Ectodermal cell (in vitro differentiated cells): ENCODE measurements around the gene NRARP.
"Not testable (repeated sequence)": the region's sequence is repeated elsewhere in the genome, so short reads cannot be mapped to it uniquely, and the experiment has no call there.

Source experiments
- H3K27ac ChIP-seq: 2 replicates; pipeline ENCODE4 v1.7.0; 2013; ENCODE audit warnings: mild to moderate bottlenecking, low read depth, low read length; ENCODE audit not compliant: insufficient read depth, poor library complexity, severe bottlenecking
- H3K27me3 ChIP-seq: 2 replicates; pipeline ENCODE4 v1.7.0; 2013; ENCODE audit warnings: mild to moderate bottlenecking, low read length; ENCODE audit not compliant: insufficient read depth, control insufficient read depth, poor library complexity, severe bottlenecking
- H3K36me3 ChIP-seq: one replicate; pipeline ENCODE4 v1.7.0; 2013; ENCODE audit warnings: low read length; ENCODE audit not compliant: control insufficient read depth, insufficient read depth
- H3K4me1 ChIP-seq: one replicate; pipeline ENCODE4 v1.7.0; 2013; ENCODE audit warnings: low read length; ENCODE audit not compliant: control insufficient read depth, insufficient read depth
- H3K4me3 ChIP-seq: 2 replicates; pipeline ENCODE4 v1.7.0; 2013; ENCODE audit warnings: low read depth, low read length, control low read depth; ENCODE audit not compliant: insufficient read depth
- H3K9me3 ChIP-seq: 2 replicates; pipeline ENCODE4 v1.7.0; 2013; ENCODE audit warnings: mild to moderate bottlenecking, low read length, moderate library complexity; ENCODE audit not compliant: control insufficient read depth
- WGBS, 2 experiments: methylation state at CpG; one replicate each; pipeline ENCODE4 v1.1.7; 2013; ENCODE audit warnings: missing lambda C conversion rate in 2 of 2; 5-methylcytosine and 5-hydroxymethylcytosine counted together

The NRARP gene

GRCh38 chr9:137336735-137337134 lies 34.7 kb upstream of the NRARP start:
- WGBS, 2 experiments = 90% methylated on average over 2 of the region's 2 CpGs; no CpG with 5 or more reads in 1 of the 2 experiments
- no peak overlapping the region for H3K4me3 ChIP-seq
- no peaks in the 10 kb centered on the region for H3K27me3 ChIP-seq

DNA sequence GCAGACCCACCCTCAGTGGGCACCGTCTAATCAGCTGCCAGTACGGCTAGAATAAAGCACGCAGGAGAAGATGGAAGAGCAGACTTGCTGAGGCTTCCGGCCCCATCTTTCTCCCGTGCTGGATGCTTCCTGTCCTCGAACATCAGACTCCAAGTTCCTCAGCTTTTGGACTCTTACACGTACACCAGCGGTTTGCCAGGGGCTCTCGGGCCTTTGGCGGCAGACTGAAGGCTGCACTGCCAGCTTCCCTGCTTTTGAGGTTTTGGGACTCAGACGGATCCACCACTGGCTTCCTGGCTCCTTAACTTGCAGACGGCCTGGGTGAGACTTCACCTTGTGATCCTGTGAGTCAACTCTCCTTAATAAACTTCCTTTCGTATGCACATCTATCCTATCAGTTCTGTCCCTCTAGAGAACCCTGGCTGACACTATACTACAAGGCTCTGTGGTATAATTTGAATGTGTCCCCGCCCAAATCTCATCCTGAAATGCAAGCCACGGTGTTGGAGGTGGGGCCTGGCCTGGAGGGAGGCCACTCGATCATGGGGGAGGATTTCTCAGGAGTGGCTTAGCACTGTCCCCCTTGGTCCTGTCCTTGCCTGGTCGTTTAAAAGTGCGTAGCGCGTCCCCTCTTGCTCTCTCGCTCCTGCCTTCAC lies 31.1 kb upstream of the NRARP start:
- H3K4me1 ChIP-seq = no peaks in the 10 kb centered on the region
- H3K9me3 ChIP-seq = no peaks in the 10 kb centered on the region
- 80 to 82% methylated on average over 21 of the region's 21 CpGs for WGBS, 2 experiments
- H3K4me3 ChIP-seq = no peak overlapping the region
- no peak overlapping the region for H3K27ac ChIP-seq
- H3K36me3 ChIP-seq = no peaks in the 10 kb centered on the region
- H3K27me3 ChIP-seq = no peaks in the 10 kb centered on the region

More at GRCh38 chr9:137336735-137337134, 34.7 kb upstream of the NRARP start:
- H3K4me1 ChIP-seq = no peaks in the 10 kb centered on the region
- H3K9me3 ChIP-seq = no peaks in the 10 kb centered on the region
- H3K27ac ChIP-seq = no peak overlapping the region
- no peaks in the 10 kb centered on the region for H3K36me3 ChIP-seq

GRCh38 chr9:137331929-137332328 lies 29.9 kb upstream of the NRARP start:
- Histone ChIP-seq H3K27ac (no peak overlapping the region), H3K9me3 (no peaks in the 10 kb centered on the region), H3K4me1 (no peaks in the 10 kb centered on the region), H3K4me3 (no peak overlapping the region), H3K36me3 (no peaks in the 10 kb centered on the region), H3K27me3 (no peaks in the 10 kb centered on the region)
- WGBS, 2 experiments = 91 to 93% methylated on average over 9 of the region's 9 CpGs

DNA sequence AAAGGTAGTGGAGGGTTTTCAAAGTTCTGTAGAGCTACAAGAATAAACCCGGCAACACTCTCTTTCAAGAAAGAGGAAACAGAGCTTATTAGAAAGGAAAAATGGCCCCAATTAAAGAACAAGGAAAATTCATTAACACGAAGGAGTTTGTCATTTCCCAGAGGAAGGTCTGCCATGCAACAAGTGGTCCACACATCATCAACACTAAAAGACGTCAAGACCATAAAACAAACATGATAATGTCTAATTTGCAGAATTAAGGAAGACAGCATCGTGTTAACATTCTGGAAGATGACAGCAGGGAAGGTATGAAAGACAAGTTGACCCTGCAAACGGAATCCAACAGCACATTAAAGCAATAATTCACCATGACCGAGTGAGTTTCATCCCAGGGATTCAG lies 28.6 kb upstream of the NRARP start:
- H3K9me3 ChIP-seq = no peaks in the 10 kb centered on the region
- H3K36me3 ChIP-seq = no peaks in the 10 kb centered on the region
- no peaks in the 10 kb centered on the region for H3K4me1 ChIP-seq
- H3K27me3 ChIP-seq = no peaks in the 10 kb centered on the region
- WGBS, 2 experiments = 87 to 89% methylated on average over 6 of the region's 6 CpGs
- H3K27ac ChIP-seq = no peak overlapping the region
- no peak overlapping the region for H3K4me3 ChIP-seq

DNA sequence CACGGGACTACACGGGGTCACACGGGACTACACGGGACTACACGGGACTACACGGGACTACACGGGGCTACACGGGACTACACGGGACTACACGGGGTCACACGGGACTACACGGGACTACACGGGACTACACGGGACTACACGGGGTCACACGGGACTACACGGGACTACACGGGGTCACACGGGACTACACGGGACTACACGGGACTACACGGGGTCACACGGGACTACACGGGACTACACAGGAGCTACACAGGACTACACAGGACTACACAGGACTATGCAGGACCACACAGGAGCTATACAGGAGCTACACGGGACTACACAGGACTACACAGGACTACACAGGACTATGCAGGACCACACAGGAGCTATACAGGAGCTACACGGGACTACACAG lies 27.5 kb upstream of the NRARP start:
- WGBS, 2 experiments = 49 to 52% methylated on average over 22 to 23 of the region's 26 CpGs
- H3K4me3 ChIP-seq, H3K27ac ChIP-seq, H3K9me3 ChIP-seq, H3K36me3 ChIP-seq, H3K4me1 ChIP-seq, H3K27me3 ChIP-seq: not testable (repeated sequence)

- not testable (repeated sequence) for H3K9me3 ChIP-seq, H3K4me3 ChIP-seq, H3K4me1 ChIP-seq, H3K27ac ChIP-seq, H3K36me3 ChIP-seq, H3K27me3 ChIP-seq
- WGBS, 2 experiments = 86 to 91% methylated on average over 8 of the region's 8 CpGs
Observed at GRCh38 chr9:137327641-137328550, 25.8 kb upstream of the NRARP start.

- whole genome bisulfite sequencing, 2 experiments = 93 to 94% methylated on average over 19 of the region's 19 CpGs
- H3K4me1 ChIP-seq = no peaks in the 10 kb centered on the region
- H3K9me3 ChIP-seq = no peaks in the 10 kb centered on the region
- H3K4me3 ChIP-seq = no peak overlapping the region
- no peaks in the 10 kb centered on the region for H3K36me3 ChIP-seq
- H3K27ac ChIP-seq = no peak overlapping the region
- no peaks in the 10 kb centered on the region for H3K27me3 ChIP-seq
Observed at GRCh38 chr9:137326445-137327065, 24.5 kb upstream of the NRARP start.

DNA sequence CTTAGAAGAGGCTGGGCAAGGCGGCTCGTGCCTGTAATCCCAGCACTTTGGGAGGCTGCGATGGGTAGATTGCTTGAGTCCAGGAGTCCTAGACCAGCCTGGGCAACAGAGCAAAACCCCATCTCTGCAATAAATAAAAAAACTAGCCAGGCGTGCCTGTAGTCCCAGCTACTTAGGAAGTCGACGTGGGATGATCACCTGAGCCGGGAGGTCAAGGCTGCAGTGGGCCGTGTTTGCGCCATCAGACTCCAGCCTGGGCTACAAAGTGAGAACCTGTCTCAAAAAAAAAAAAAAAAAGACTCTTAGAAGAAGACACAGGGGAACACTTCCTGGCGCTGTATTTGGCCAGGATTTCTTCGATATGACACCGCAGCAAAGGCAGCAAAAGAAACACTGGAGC lies 23.7 kb upstream of the NRARP start:
- WGBS, 2 experiments = 93 to 96% methylated on average over 12 of the region's 12 CpGs
- H3K9me3 ChIP-seq = no peaks in the 10 kb centered on the region
- no peaks in the 10 kb centered on the region for H3K36me3 ChIP-seq
- no peak overlapping the region for H3K27ac ChIP-seq
- H3K4me3 ChIP-seq = no peak overlapping the region
- H3K27me3 ChIP-seq = no peaks in the 10 kb centered on the region
- H3K4me1 ChIP-seq = peaks cover 2% of the 10 kb centered on the region

DNA sequence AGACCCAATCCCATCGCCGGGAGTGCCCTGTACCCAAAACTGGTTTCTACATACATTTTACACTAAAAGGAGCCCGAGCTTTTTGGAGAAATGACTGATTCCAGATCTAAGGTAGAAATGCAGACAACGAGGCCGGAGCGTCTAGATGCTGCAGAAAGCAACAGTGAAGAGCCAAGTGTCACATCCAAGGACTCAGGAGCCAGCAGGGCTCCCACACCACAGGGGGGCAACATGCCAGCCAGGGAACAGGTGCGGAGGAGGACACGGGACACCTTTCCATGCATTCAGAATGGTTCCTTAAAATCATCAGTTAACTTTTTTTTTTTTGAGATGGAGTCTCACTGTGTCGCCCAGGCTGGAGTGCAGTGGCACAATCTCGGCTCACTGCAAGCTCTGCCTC lies 23.1 kb upstream of the NRARP start:
- 92 to 93% methylated on average over 10 of the region's 10 CpGs for WGBS, 2 experiments
- Histone ChIP-seq H3K4me1 (peaks cover 6% of the 10 kb centered on the region), H3K9me3 (no peaks in the 10 kb centered on the region), H3K27ac (no peak overlapping the region), H3K27me3 (no peaks in the 10 kb centered on the region), H3K4me3 (no peak overlapping the region), H3K36me3 (no peaks in the 10 kb centered on the region)
